NCI-H2107 (cell line): ENCODE results near the gene OCRL.

Experiments
- DNase-seq: peaks from one replicate; lab custom pipeline; 2025; lab: John Stamatoyannopoulos, UW

The OCRL gene

GRCh38 chrX:129585691-129586090 is 45.6 kb downstream of the OCRL start:
- no peak for DNase-seq

- no peak for DNase-seq
Measured at GRCh38 chrX:129586446-129586845, 46.4 kb downstream of the OCRL start.

GRCh38 chrX:129590596-129590995 is 50.5 kb downstream of the OCRL start:
- no peak for DNase-seq

GRCh38 chrX:129593137-129593536 is 53.1 kb downstream of the OCRL start:
- DNase-seq, result no peak

- no peak for DNase-seq
Measured at GRCh38 chrX:129594781-129595180, 54.7 kb downstream of the OCRL start.

GRCh38 chrX:129596077-129596476 is 56.0 kb downstream of the OCRL start:
- DNase-seq, result no peak

GRCh38 chrX:129597905-129598304 is 57.8 kb downstream of the OCRL start:
- DNase-seq, result no peak

GRCh38 chrX:129599499-129599898 is 59.4 kb downstream of the OCRL start:
- DNase-seq, result no peak

GRCh38 chrX:129599996-129600395 is 59.9 kb downstream of the OCRL start:
- DNase-seq, result peak; percentile 34

GRCh38 chrX:129600981-129601424 is 60.9 kb downstream of the OCRL start:
- peak; percentile 4 for DNase-seq

- no peak for DNase-seq
Measured at GRCh38 chrX:129606918-129607317, 66.9 kb downstream of the OCRL start.

GRCh38 chrX:129608496-129608895 is 68.4 kb downstream of the OCRL start:
- no peak for DNase-seq

- DNase-seq, result no peak
Measured at GRCh38 chrX:129609395-129609794, 69.3 kb downstream of the OCRL start.

- no peak for DNase-seq
Measured at GRCh38 chrX:129612396-129612795, 72.3 kb downstream of the OCRL start.

- DNase-seq, result no peak
Measured at GRCh38 chrX:129613596-129613995, 73.5 kb downstream of the OCRL start.

- DNase-seq, result no peak
Measured at GRCh38 chrX:129614481-129615255, 74.6 kb downstream of the OCRL start.

- no peak for DNase-seq
Measured at GRCh38 chrX:129617420-129617819, 77.4 kb downstream of the OCRL start.

- DNase-seq, result no peak
Measured at GRCh38 chrX:129618997-129619396, 78.9 kb downstream of the OCRL start.

- DNase-seq, result no peak
Measured at GRCh38 chrX:129622757-129623301, 82.8 kb downstream of the OCRL start.

- DNase-seq, result no peak
Measured at GRCh38 chrX:129626026-129626425, 86.0 kb downstream of the OCRL start.

- no peak for DNase-seq
Measured at GRCh38 chrX:129629837-129630236, 89.8 kb downstream of the OCRL start.

- no peak for DNase-seq
Measured at GRCh38 chrX:129631849-129632248, 91.8 kb downstream of the OCRL start.

GRCh38 chrX:129632443-129632842 is 92.4 kb downstream of the OCRL start:
- DNase-seq, result no peak

GRCh38 chrX:129634541-129634940 is 94.5 kb downstream of the OCRL start:
- no peak for DNase-seq
